Hepatocyte (in vitro differentiated cells): ENCODE results near the gene AKR1B1. TPM values are rescaled to one million over a fixed set of nuclear protein-coding genes. Genes with fewer than 3 reads are reported as not detected.
A peak's percentile ranks its signal among the peaks of the same experiment; 100 is the strongest.

Source experiments
- DNase-seq: peaks from one replicate; pipeline ENCODE4 v3.0.0-alpha.2; 2016; ENCODE audit warnings: low spot score
- H2AFZ ChIP-seq: fragments of 200-600 bp; sonication (generic); 2 replicates; pipeline ENCODE4 v1.6.0; 2016; ENCODE audit warnings: antibody characterized with exemption, mild to moderate bottlenecking
- H3K27ac ChIP-seq: fragments of 200-600 bp; sonication (generic); 2 replicates; pipeline ENCODE4 v1.5.1; 2016; ENCODE audit warnings: mild to moderate bottlenecking
- H3K27me3 ChIP-seq: fragments of 200-600 bp; sonication (generic); 2 replicates; pipeline ENCODE4 v1.6.1; 2016
- H3K36me3 ChIP-seq: fragments of 200-600 bp; sonication (generic); replicated peaks from 2 replicates; pipeline ENCODE4 v1.5.1; 2016; ENCODE audit warnings: low read depth; ENCODE audit not compliant: insufficient read depth
- H3K4me1 ChIP-seq: fragments of 200-600 bp; sonication (generic); 2 replicates; pipeline ENCODE4 v1.5.1; 2016; ENCODE audit warnings: mild to moderate bottlenecking, moderate library complexity; ENCODE audit not compliant: insufficient read depth
- H3K4me2 ChIP-seq: fragments of 200-600 bp; sonication (generic); 2 replicates; pipeline ENCODE4 v1.6.0; 2016
- H3K4me3 ChIP-seq: fragments of 200-600 bp; sonication (generic); 2 replicates; pipeline ENCODE4 v1.5.1; 2016; ENCODE audit warnings: mild to moderate bottlenecking
- H3K79me2 ChIP-seq: fragments of 200-600 bp; sonication (generic); 2 replicates; pipeline ENCODE4 v1.6.0; 2017; ENCODE audit warnings: mild to moderate bottlenecking
- H3K9me2 ChIP-seq: fragments of 200-600 bp; sonication (generic); replicated peaks from 2 replicates; pipeline ENCODE4 v1.6.0; 2017; ENCODE audit warnings: mild to moderate bottlenecking; ENCODE audit not compliant: insufficient read depth
- H3K9me3 ChIP-seq: fragments of 200-600 bp; sonication (generic); 2 replicates; pipeline ENCODE4 v1.5.1; 2016; ENCODE audit warnings: low read depth, mild to moderate bottlenecking
- H4K20me1 ChIP-seq: fragments of 200-600 bp; sonication (generic); 2 replicates; pipeline ENCODE4 v1.6.0; 2016; ENCODE audit warnings: mild to moderate bottlenecking; ENCODE audit not compliant: insufficient read depth, poor library complexity, severe bottlenecking
- CTCF ChIP-seq: fragments of 200-600 bp; sonication (generic); IDR thresholded peaks from 2 replicates; pipeline ENCODE4 v1.5.1; 2016; ENCODE audit warnings: antibody characterized with exemption, mild to moderate bottlenecking; ENCODE audit not compliant: poor library complexity
- EZH2 ChIP-seq: fragments of 200-600 bp; sonication (generic); IDR thresholded peaks from 2 replicates; pipeline ENCODE4 v1.6.1; 2016; ENCODE audit warnings: antibody characterized with exemption, mild to moderate bottlenecking, borderline replicate concordance
- EZH2phosphoT487 ChIP-seq: fragments of 200-600 bp; sonication (generic); IDR thresholded peaks from one replicate; pipeline ENCODE4 v1.6.1; 2018; ENCODE audit warnings: antibody characterized with exemption, mild to moderate bottlenecking, low read depth, moderate library complexity; ENCODE audit not compliant: unreplicated experiment, severe bottlenecking
- WGBS: methylation state at CpG from one replicate; pipeline ENCODE4 v1.1.6; 2016; ENCODE audit warnings: low lambda C conversion rate; ENCODE audit errors: missing lambda C conversion rate; 5-methylcytosine and 5-hydroxymethylcytosine counted together
- polyA plus RNA-seq: library from polyadenylated mRNA; unstranded; fragments of >200 nt; fragmentation: Nextera tagmentation; extraction: Ambion mirVana; gene quantifications from 2 replicates; pipeline ENCODE4 v1.2.1, GENCODE V29; 2016
- total RNA-seq: library from RNA; depleted of rRNA; stranded (reverse); fragments of >200 nt; gene quantifications from 2 replicates; pipeline ENCODE4 v1.2.3, GENCODE V29; 2014

The AKR1B1 gene
- total RNA-seq (129 and 146 TPM in 2 replicates), polyA plus RNA-seq (342 and 373 TPM in 2 replicates)

GRCh38 chr7:134458806-134459698 lies at the start of gene AKR1B1:
TSS of gene AKR1B1 (minus strand) at chr7:134459100. CDS start at chr7:134459062, 38 bp downstream.
- peak; percentile 91 for DNase-seq
- H3K27ac ChIP-seq = no peak within 1 kb of the TSS
- H3K4me3 ChIP-seq = peak within 1 kb of the TSS; percentile 62
- no peaks in the 10 kb centered on the region for H3K36me3 ChIP-seq
- peaks cover 22% of the 10 kb centered on the region for H3K79me2 ChIP-seq
- no peaks in the 10 kb centered on the region for H4K20me1 ChIP-seq
- H2AFZ ChIP-seq = peak within 1 kb of the TSS; percentile 78
- no peaks in the 10 kb centered on the region for H3K4me1 ChIP-seq
- H3K4me2 ChIP-seq = peak within 1 kb of the TSS; percentile 90
- no peaks in the 10 kb centered on the region for H3K9me2 ChIP-seq
- 3% methylated on average over 61 of the region's 61 CpGs for WGBS
- H3K9me3 ChIP-seq = no peaks in the 10 kb centered on the region
- H3K27me3 ChIP-seq = no peaks in the 10 kb centered on the region
- TF ChIP-seq EZH2phosphoT487 (no peak), CTCF (peak; percentile 61)

- no peak for TF ChIP-seq EZH2phosphoT487
- TF ChIP-seq EZH2 = no peak
- no peak for TF ChIP-seq CTCF
- H4K20me1 ChIP-seq = no peaks in the 10 kb centered on the region
- DNase-seq = no peak
- no peaks in the 10 kb centered on the region for H3K9me2 ChIP-seq
- no peak overlapping the region for H3K27ac ChIP-seq
- H2AFZ ChIP-seq = no peak overlapping the region
- no peak overlapping the region for H3K4me3 ChIP-seq
- no peaks in the 10 kb centered on the region for H3K9me3 ChIP-seq
- H3K36me3 ChIP-seq = no peaks in the 10 kb centered on the region
- WGBS = 89% methylated on average over 4 of the region's 4 CpGs
- H3K4me1 ChIP-seq = no peaks in the 10 kb centered on the region
- H3K27me3 ChIP-seq = no peaks in the 10 kb centered on the region
- no peaks in the 10 kb centered on the region for H3K79me2 ChIP-seq
- H3K4me2 ChIP-seq = no peak overlapping the region
Observed at GRCh38 chr7:134505856-134506255, 47.0 kb upstream of the AKR1B1 start.

- no peak overlapping the region for H3K27ac ChIP-seq
- no peaks in the 10 kb centered on the region for H3K36me3 ChIP-seq
- no peaks in the 10 kb centered on the region for H3K79me2 ChIP-seq
- TF ChIP-seq CTCF = no peak
- TF ChIP-seq EZH2 = no peak
- no peak for TF ChIP-seq EZH2phosphoT487
- no peaks in the 10 kb centered on the region for H4K20me1 ChIP-seq
- WGBS = 96% methylated on average over 3 of the region's 3 CpGs
- H3K4me1 ChIP-seq = no peaks in the 10 kb centered on the region
- no peak for DNase-seq
- no peaks in the 10 kb centered on the region for H3K9me2 ChIP-seq
- no peak overlapping the region for H3K4me2 ChIP-seq
- no peaks in the 10 kb centered on the region for H3K9me3 ChIP-seq
- H2AFZ ChIP-seq = no peak overlapping the region
- H3K4me3 ChIP-seq = no peak overlapping the region
- H3K27me3 ChIP-seq = no peaks in the 10 kb centered on the region
Observed at GRCh38 chr7:134504660-134505164, 45.8 kb upstream of the AKR1B1 start.
